Osteoblast (primary cell): Measurements from ENCODE around the gene HPCAL4. TPM values are rescaled to one million over a fixed set of nuclear protein-coding genes. Genes with fewer than 3 reads are reported as not detected.

Experiments used
- DNase-seq: peaks from one replicate; pipeline ENCODE4 v3.0.0; 2011; ENCODE audit warnings: low spot score, mixed read lengths; ENCODE audit not compliant: insufficient read length; ENCODE audit errors: missing footprints
- H2AFZ ChIP-seq: 2 replicates; pipeline ENCODE4 v1.6.0; 2011; ENCODE audit warnings: mild to moderate bottlenecking, low read length
- H3K27ac ChIP-seq: 2 replicates; pipeline ENCODE4 v1.5.1; 2011; ENCODE audit warnings: mild to moderate bottlenecking, low read depth, low read length, moderate library complexity
- H3K27me3 ChIP-seq: 2 replicates; pipeline ENCODE4 v1.6.0; 2012; ENCODE audit warnings: mild to moderate bottlenecking, control low read depth, inconsistent platforms, low read length, moderate library complexity; ENCODE audit not compliant: insufficient read depth
- H3K36me3 ChIP-seq: 2 replicates; pipeline ENCODE4 v1.5.1; 2011; ENCODE audit warnings: mild to moderate bottlenecking, low read length, control low read depth, moderate library complexity; ENCODE audit not compliant: insufficient read depth
- H3K4me1 ChIP-seq: 2 replicates; pipeline ENCODE4 v1.5.1; 2011; ENCODE audit warnings: mild to moderate bottlenecking, low read length, control low read depth, moderate library complexity; ENCODE audit not compliant: insufficient read depth
- H3K4me2 ChIP-seq: 2 replicates; pipeline ENCODE4 v1.6.0; 2011; ENCODE audit warnings: mild to moderate bottlenecking, low read length; ENCODE audit not compliant: insufficient read depth
- H3K4me3 ChIP-seq: fragments of 200-600 bp; sonication (generic); 3 replicates; pipeline ENCODE4 v1.5.1; 2012; ENCODE audit warnings: mild to moderate bottlenecking, low read length, inconsistent platforms; ENCODE audit not compliant: insufficient read depth
- H3K79me2 ChIP-seq: 2 replicates; pipeline ENCODE4 v1.6.0; 2012; ENCODE audit warnings: mild to moderate bottlenecking, low read length, control low read depth, inconsistent platforms; ENCODE audit not compliant: insufficient read depth
- H3K9me3 ChIP-seq: 2 replicates; pipeline ENCODE4 v1.5.1; 2011; ENCODE audit warnings: low read depth, low read length, control low read depth
- H4K20me1 ChIP-seq: 2 replicates; pipeline ENCODE4 v1.6.0; 2012; ENCODE audit warnings: mild to moderate bottlenecking, low read length, control low read depth; ENCODE audit not compliant: insufficient read depth
- CTCF ChIP-seq: IDR thresholded peaks from 2 replicates; pipeline ENCODE4 v1.5.1; 2011; ENCODE audit warnings: mild to moderate bottlenecking, low read depth, low read length, moderate library complexity; ENCODE audit errors: extremely low read depth
- total RNA-seq: library from RNA; depleted of rRNA; stranded (reverse); fragments of >200 nt; gene quantifications from 2 replicates; pipeline ENCODE4 v1.2.3, GENCODE V29; 2012

The HPCAL4 gene
- total RNA-seq, 1 donor: not detected

GRCh38 chr1:39689635-39690034, 1.6 kb downstream of the HPCAL4 start:
- H3K4me3 ChIP-seq: no peak overlapping the region
- H3K79me2 ChIP-seq: no peaks in the 10 kb centered on the region
- no peak overlapping the region for H3K27ac ChIP-seq
- no peaks in the 10 kb centered on the region for H4K20me1 ChIP-seq
- TF ChIP-seq CTCF: no peak
- no peak for DNase-seq
- no peaks in the 10 kb centered on the region for H3K36me3 ChIP-seq
- H2AFZ ChIP-seq: no peak overlapping the region
- peaks cover 6% of the 10 kb centered on the region for H3K4me1 ChIP-seq
- H3K4me2 ChIP-seq: no peak overlapping the region
- no peaks in the 10 kb centered on the region for H3K9me3 ChIP-seq
- peaks cover 82% of the 10 kb centered on the region for H3K27me3 ChIP-seq

- no peak for TF ChIP-seq CTCF
- H4K20me1 ChIP-seq: no peaks in the 10 kb centered on the region
- no peaks in the 10 kb centered on the region for H3K36me3 ChIP-seq
- H2AFZ ChIP-seq: no peak overlapping the region
- no peaks in the 10 kb centered on the region for H3K79me2 ChIP-seq
- no peak overlapping the region for H3K27ac ChIP-seq
- no peak for DNase-seq
- peaks cover 84% of the 10 kb centered on the region for H3K27me3 ChIP-seq
- H3K9me3 ChIP-seq: no peaks in the 10 kb centered on the region
- H3K4me2 ChIP-seq: no peak overlapping the region
- H3K4me1 ChIP-seq: peaks cover 6% of the 10 kb centered on the region
- H3K4me3 ChIP-seq: no peak overlapping the region
These were observed 2.0 kb downstream of the HPCAL4 start for GRCh38 chr1:39689214-39689613.

- TF ChIP-seq CTCF: no peak
- no peak for DNase-seq
- Histone ChIP-seq H3K4me2 (no peak overlapping the region), H3K9me3 (no peaks in the 10 kb centered on the region), H3K36me3 (no peaks in the 10 kb centered on the region), H4K20me1 (no peaks in the 10 kb centered on the region), H3K4me1 (peaks cover 6% of the 10 kb centered on the region), H3K27ac (no peak overlapping the region), H3K4me3 (no peak overlapping the region), H2AFZ (no peak overlapping the region), H3K79me2 (no peaks in the 10 kb centered on the region), H3K27me3 (peaks cover 85% of the 10 kb centered on the region)
These were observed 2.5 kb downstream of the HPCAL4 start for GRCh38 chr1:39688706-39689105.

GRCh38 chr1:39687243-39687642, 4.0 kb downstream of the HPCAL4 start:
- H3K4me3 ChIP-seq: no peak overlapping the region
- no peaks in the 10 kb centered on the region for H4K20me1 ChIP-seq
- H3K27me3 ChIP-seq: peaks cover 85% of the 10 kb centered on the region
- no peak for TF ChIP-seq CTCF
- no peak overlapping the region for H2AFZ ChIP-seq
- H3K4me1 ChIP-seq: peaks cover 6% of the 10 kb centered on the region
- H3K27ac ChIP-seq: no peak overlapping the region
- no peaks in the 10 kb centered on the region for H3K9me3 ChIP-seq
- no peak overlapping the region for H3K4me2 ChIP-seq
- no peaks in the 10 kb centered on the region for H3K36me3 ChIP-seq
- no peak for DNase-seq
- H3K79me2 ChIP-seq: no peaks in the 10 kb centered on the region
